ENCODE data around the gene GHRL. TPM values are rescaled to one million over a fixed set of nuclear protein-coding genes. Genes with fewer than 3 reads are reported as not detected.

Gene GHRL
- polyA plus RNA-seq, 1 donor = 19.9 TPM

DNA sequence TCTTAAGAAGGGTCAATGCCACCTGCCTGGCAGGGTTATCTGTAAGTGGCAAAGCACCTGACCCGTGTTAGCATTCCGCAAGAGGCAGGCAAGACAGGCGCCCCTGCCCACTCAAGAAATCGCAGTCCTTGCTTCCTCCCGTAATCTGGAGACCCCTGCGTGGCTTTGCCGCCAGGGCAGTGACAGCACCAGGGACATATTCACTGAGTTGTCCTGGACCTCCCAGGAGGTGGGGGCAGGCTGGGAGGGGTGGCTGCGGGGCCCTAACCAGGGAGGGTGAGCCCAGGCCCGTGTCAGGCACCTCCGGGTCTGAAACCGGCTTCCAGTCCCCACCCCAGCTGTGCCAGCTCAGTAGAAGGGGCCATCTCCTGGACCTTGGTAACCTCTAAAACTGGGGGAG lies 44.0 kb upstream of the GHRL start:
- Histone ChIP-seq H3K27me3 (ENCODE audit: control insufficient read depth, insufficient read depth, low read length) (no peaks in the 10 kb centered on the region), H3K9me3 (ENCODE audit: control insufficient read depth, low read depth, low read length) (no peaks in the 10 kb centered on the region), H3K36me3 (ENCODE audit: control insufficient read depth, insufficient read depth, low read length) (no peaks in the 10 kb centered on the region), H3K4me3 (ENCODE audit: low read length) (no peak overlapping the region), H3K4me1 (ENCODE audit: control insufficient read depth, insufficient read depth, low read length) (peaks cover 32% of the 10 kb centered on the region), H3K27ac (ENCODE audit: low read length) (no peak overlapping the region)
- no CpG with 5 or more reads among the region's 11 CpGs for WGBS (ENCODE audit: insufficient coverage, low lambda C conversion rate)
- DNase-seq = no peak

DNA sequence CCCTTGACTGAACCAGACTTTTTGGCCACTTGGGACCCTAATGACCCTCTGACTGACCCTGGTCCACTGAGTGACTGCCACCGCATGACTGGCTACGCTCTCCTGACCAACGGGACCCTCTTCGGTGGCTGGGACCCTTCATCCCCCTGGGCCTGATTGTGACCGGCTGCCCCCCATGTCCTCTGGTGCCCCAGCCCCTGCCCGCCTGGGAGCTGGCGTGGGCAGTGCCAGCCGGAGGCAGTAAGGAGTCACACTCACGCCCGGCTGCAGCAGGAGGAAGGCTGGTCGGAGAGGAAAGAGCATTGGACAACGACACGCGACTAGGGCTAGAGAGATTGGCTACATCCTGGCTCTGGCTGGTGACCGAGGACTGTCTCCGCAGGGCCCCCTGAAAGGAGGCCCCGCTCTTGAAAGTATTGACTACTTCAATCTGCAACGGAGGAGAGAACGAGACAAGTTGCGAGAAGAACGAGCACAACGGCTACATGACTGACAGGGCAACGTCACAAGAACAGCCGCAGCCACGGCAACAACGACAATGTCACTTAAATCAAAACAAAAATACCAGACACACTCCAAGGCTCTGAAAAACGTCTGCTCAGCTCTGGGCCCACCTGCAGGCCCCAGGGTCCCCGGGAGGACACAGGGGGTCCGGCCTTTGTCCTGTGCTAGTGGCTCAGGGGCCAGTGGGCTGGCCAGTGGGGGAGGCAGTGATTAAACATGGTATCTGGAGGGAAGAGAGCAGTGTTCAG lies 43.3 kb upstream of the GHRL start:
- Histone ChIP-seq H3K4me1 (ENCODE audit: control insufficient read depth, insufficient read depth, low read length) (peaks cover 32% of the 10 kb centered on the region), H3K27ac (ENCODE audit: low read length) (no peak overlapping the region), H3K27me3 (ENCODE audit: control insufficient read depth, insufficient read depth, low read length) (no peaks in the 10 kb centered on the region), H3K4me3 (ENCODE audit: low read length) (no peak overlapping the region), H3K9me3 (ENCODE audit: control insufficient read depth, low read depth, low read length) (no peaks in the 10 kb centered on the region), H3K36me3 (ENCODE audit: control insufficient read depth, insufficient read depth, low read length) (no peaks in the 10 kb centered on the region)
- WGBS (ENCODE audit: insufficient coverage, low lambda C conversion rate) = 100% methylated on average over 2 of the region's 29 CpGs
- DNase-seq = no peak

DNA sequence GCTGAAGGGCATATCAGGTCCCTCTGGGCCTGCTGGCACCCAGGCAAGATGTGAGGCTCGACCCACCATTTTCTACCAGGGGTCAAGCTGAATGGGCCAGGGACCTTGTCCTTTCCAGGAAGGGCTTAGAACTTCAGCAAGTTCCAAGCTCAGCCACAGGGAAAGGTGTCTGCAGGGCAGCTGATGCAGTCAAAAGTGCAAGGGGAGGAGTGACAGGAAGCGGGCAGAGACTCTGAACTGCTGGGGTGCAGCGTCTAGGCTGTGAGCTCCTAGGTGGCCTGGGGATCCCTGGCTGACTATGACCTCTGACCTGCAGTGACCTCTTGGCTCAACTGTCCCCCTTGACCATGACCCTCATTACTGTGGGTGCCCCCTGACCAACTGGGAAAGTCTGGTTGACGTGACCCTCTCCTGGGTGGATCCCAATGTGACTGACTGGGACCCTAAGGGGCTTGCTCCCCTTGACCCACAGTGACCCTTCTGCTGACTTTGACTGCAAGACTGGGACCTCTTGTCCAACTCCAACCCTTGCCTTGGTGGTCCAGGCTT lies 42.5 kb upstream of the GHRL start:
- no peak overlapping the region for H3K4me3 ChIP-seq (ENCODE audit: low read length)
- WGBS (ENCODE audit: insufficient coverage, low lambda C conversion rate) = no CpG with 5 or more reads among the region's 4 CpGs

DNA sequence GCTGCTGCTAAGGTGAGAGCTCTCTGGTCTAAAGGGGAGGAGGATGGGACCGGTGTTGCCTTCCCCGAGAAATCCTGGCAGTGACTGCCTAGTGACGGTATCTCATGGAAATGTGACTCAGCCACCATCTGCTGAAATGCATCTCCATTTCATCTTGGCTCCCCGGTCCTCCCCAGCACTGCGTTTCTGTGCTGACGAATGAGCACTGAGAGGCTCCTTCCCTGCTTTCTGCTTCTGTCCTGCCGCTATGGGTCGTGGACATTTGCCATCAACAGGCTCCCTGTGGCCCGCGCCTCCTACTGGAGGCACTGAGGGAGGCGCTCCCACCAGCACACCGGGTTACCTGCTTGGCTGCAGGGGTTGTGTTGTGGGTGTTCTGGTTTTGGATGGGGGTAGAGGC lies 41.7 kb upstream of the GHRL start:
- Histone ChIP-seq H3K27me3 (ENCODE audit: control insufficient read depth, insufficient read depth, low read length) (peaks cover 12% of the 10 kb centered on the region), H3K36me3 (ENCODE audit: control insufficient read depth, insufficient read depth, low read length) (no peaks in the 10 kb centered on the region), H3K27ac (ENCODE audit: low read length) (no peak overlapping the region), H3K4me1 (ENCODE audit: control insufficient read depth, insufficient read depth, low read length) (peaks cover 31% of the 10 kb centered on the region), H3K4me3 (ENCODE audit: low read length) (no peak overlapping the region), H3K9me3 (ENCODE audit: control insufficient read depth, low read depth, low read length) (no peaks in the 10 kb centered on the region)
- WGBS (ENCODE audit: insufficient coverage, low lambda C conversion rate) = no CpG with 5 or more reads among the region's 12 CpGs
- no peak for DNase-seq

More for the DNA sequence above, 42.5 kb upstream of the GHRL start:
- no peak overlapping the region for H3K27ac ChIP-seq (ENCODE audit: low read length)
- H3K9me3 ChIP-seq (ENCODE audit: control insufficient read depth, low read depth, low read length) = no peaks in the 10 kb centered on the region
- H3K4me1 ChIP-seq (ENCODE audit: control insufficient read depth, insufficient read depth, low read length) = peaks cover 32% of the 10 kb centered on the region
- H3K27me3 ChIP-seq (ENCODE audit: control insufficient read depth, insufficient read depth, low read length) = peaks cover 4% of the 10 kb centered on the region
- no peak for DNase-seq
- H3K36me3 ChIP-seq (ENCODE audit: control insufficient read depth, insufficient read depth, low read length) = no peaks in the 10 kb centered on the region

DNA sequence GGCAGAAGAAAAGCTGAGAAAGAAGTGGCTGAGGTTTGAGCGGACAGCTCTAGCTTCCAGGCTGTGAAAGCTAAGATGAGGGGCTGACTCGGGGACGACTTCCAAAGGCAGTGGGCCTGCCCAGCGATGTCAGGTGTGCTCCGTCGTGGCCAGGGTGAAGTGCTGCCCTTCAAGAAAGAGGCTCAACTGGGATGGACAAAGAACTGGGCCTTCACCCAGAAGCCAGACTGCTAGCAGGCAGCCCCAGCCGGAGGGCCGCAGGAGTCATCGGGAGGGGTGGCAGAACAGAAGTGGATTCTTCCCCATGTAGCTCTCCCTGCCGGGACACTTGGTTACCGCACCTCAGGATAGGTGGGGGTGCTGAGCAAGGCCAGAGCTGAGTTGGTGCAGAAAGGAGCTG lies 41.3 kb upstream of the GHRL start:
- Histone ChIP-seq H3K27ac (ENCODE audit: low read length) (no peak overlapping the region), H3K36me3 (ENCODE audit: control insufficient read depth, insufficient read depth, low read length) (no peaks in the 10 kb centered on the region), H3K27me3 (ENCODE audit: control insufficient read depth, insufficient read depth, low read length) (peaks cover 16% of the 10 kb centered on the region), H3K4me1 (ENCODE audit: control insufficient read depth, insufficient read depth, low read length) (peaks cover 27% of the 10 kb centered on the region), H3K4me3 (ENCODE audit: low read length) (no peak overlapping the region), H3K9me3 (ENCODE audit: control insufficient read depth, low read depth, low read length) (no peaks in the 10 kb centered on the region)
- no CpG with 5 or more reads among the region's 11 CpGs for WGBS (ENCODE audit: insufficient coverage, low lambda C conversion rate)
- no peak for DNase-seq

DNA sequence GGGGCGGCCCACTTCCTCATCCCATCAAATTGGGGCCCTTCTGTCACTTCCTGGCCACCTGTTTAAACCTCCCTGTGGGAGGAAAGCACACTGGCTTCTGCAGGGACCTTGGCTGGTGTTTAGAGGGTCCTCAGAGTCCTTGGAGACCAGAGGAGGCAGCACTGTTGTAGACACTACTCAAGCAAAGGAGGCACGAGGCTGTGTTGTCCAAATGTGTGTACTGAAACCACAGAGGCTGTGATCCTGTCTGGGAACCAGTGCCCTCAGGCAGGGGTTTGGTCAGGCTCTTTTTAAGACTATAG lies 40.6 kb upstream of the GHRL start:
- H3K9me3 ChIP-seq (ENCODE audit: control insufficient read depth, low read depth, low read length) = no peaks in the 10 kb centered on the region
- DNase-seq = no peak
- no peaks in the 10 kb centered on the region for H3K36me3 ChIP-seq (ENCODE audit: control insufficient read depth, insufficient read depth, low read length)
- WGBS (ENCODE audit: insufficient coverage, low lambda C conversion rate) = no CpG with 5 or more reads among the region's 2 CpGs
- H3K27me3 ChIP-seq (ENCODE audit: control insufficient read depth, insufficient read depth, low read length) = peaks cover 24% of the 10 kb centered on the region
- no peak overlapping the region for H3K27ac ChIP-seq (ENCODE audit: low read length)
- H3K4me1 ChIP-seq (ENCODE audit: control insufficient read depth, insufficient read depth, low read length) = peaks cover 20% of the 10 kb centered on the region
- no peak overlapping the region for H3K4me3 ChIP-seq (ENCODE audit: low read length)

DNA sequence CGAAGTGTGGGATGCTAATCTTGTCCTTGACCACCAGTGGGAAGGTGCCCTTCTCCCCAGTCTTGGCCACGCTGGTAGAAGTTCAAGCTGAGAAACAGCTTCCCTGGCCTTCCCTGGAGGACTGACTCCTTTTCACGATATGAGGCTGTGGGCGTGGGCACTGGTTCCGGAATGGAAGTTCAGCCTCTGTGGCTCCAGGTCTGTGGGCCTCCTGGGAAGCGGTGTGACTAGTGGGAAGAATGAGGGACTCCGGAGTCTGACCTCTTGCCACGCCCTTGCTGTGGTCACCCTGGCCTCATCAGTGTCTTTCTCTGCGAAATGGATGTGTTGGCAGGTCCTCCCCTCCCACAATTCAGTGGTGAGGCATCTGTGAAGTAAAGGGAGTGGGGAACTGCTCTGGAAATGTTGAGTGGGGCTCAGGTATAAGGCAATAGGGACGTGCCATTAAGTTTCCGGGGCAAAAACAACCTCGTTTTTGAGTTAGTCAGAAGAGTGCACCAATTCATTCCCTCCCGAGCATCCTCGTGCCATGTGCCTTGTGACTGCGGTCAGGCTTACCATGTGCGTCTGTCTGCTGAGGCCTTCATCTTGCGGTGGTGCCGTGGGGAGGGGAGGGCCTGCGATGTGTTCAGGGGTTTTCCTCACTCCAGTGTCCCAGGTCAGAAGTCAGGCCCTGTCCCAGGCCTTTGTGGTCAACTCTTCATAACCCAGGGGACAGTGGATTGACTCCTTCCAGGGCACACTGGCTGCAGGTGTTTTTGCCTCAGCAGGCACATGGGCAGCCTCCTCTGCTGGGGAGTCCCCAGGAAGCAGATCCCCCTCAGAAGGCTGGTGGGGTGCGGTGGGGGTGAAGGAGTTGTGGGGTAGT lies 40.0 kb upstream of the GHRL start:
- Histone ChIP-seq H3K9me3 (ENCODE audit: control insufficient read depth, low read depth, low read length) (no peaks in the 10 kb centered on the region), H3K4me1 (ENCODE audit: control insufficient read depth, insufficient read depth, low read length) (peaks cover 14% of the 10 kb centered on the region), H3K4me3 (ENCODE audit: low read length) (no peak overlapping the region), H3K36me3 (ENCODE audit: control insufficient read depth, insufficient read depth, low read length) (no peaks in the 10 kb centered on the region), H3K27me3 (ENCODE audit: control insufficient read depth, insufficient read depth, low read length) (peaks cover 28% of the 10 kb centered on the region), H3K27ac (ENCODE audit: low read length) (no peak overlapping the region)
- WGBS (ENCODE audit: insufficient coverage, low lambda C conversion rate) = 80% methylated on average over 1 of the region's 20 CpGs
- no peak for DNase-seq

DNA sequence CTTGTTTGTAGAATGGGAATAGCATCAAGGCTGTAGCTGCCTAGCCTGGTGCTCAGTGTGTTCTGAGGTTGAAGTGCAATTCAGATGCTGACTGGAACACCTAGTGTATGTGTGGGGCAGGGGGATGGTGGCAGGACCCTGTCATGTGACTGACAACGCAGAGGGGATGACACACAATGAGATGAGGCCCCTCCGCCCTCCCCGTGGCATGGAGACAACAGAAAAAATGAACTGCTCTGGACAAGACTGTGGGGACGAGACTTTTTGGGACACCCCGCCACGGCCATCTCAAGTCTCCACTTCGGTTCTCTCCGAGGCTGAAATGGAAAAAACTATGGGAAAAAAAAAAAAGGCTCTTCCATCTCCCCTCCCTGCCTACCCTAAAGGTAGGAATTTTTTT lies 38.6 kb upstream of the GHRL start:
- Histone ChIP-seq H3K4me1 (ENCODE audit: control insufficient read depth, insufficient read depth, low read length) (peaks cover under 1% of the 10 kb centered on the region), H3K36me3 (ENCODE audit: control insufficient read depth, insufficient read depth, low read length) (no peaks in the 10 kb centered on the region), H3K27me3 (ENCODE audit: control insufficient read depth, insufficient read depth, low read length) (peaks cover 31% of the 10 kb centered on the region), H3K4me3 (ENCODE audit: low read length) (no peak overlapping the region), H3K27ac (ENCODE audit: low read length) (no peak overlapping the region), H3K9me3 (ENCODE audit: control insufficient read depth, low read depth, low read length) (no peaks in the 10 kb centered on the region)
- WGBS (ENCODE audit: insufficient coverage, low lambda C conversion rate) = no CpG with 5 or more reads among the region's 8 CpGs
- DNase-seq = no peak

DNA sequence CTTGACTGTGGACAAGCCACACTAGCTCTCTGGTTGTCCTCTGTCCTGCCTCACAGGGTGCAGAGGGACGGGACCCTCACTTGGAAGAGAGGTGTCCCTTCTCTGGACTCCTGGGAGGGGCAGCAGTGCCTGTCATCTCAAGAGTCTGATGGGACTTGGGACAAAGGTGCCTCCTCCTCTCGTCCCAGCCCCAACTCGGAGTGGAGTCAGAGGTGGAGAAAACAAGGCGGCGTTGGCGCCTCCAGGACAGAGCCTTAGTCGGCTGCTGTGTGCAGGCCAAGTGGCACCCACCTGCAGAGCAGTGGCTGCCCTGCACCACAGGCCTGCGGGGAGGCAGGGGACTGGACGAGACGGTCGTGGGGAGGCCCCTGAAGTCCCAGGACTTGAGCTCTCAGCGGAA lies 37.6 kb upstream of the GHRL start:
- H3K4me1 ChIP-seq (ENCODE audit: control insufficient read depth, insufficient read depth, low read length) = no peaks in the 10 kb centered on the region
- H3K4me3 ChIP-seq (ENCODE audit: low read length) = no peak overlapping the region
- H3K27ac ChIP-seq (ENCODE audit: low read length) = no peak overlapping the region
- no peak for DNase-seq
- no peaks in the 10 kb centered on the region for H3K9me3 ChIP-seq (ENCODE audit: control insufficient read depth, low read depth, low read length)
- H3K27me3 ChIP-seq (ENCODE audit: control insufficient read depth, insufficient read depth, low read length) = peaks cover 35% of the 10 kb centered on the region
- no CpG with 5 or more reads among the region's 12 CpGs for WGBS (ENCODE audit: insufficient coverage, low lambda C conversion rate)
- H3K36me3 ChIP-seq (ENCODE audit: control insufficient read depth, insufficient read depth, low read length) = no peaks in the 10 kb centered on the region

DNA sequence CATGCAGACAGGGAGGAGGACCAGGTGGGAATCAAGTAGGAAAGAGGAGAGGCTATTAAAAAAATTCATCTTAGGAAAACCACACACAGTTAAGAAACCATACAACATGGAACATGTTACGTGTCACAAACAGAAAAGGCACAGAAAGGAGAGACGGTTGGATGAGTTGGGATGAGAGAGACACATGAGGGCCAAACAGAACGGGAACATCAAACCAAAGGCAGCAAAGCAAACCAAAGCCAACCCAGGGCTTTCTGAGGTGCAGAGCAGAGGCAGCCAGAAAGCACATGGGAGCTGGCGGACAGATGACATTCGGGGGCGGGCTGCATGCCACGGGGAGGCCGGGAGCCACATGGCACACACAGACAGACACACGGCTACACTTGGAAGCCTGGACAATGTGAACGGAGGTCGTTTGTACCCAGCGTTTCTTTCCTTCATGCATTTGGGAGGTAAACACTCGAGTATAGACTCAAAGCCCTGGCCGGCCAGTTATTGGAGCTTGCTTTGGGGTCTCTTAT lies 36.8 kb upstream of the GHRL start:
- Histone ChIP-seq H3K4me3 (ENCODE audit: low read length) (no peak overlapping the region), H3K27me3 (ENCODE audit: control insufficient read depth, insufficient read depth, low read length) (peaks cover 36% of the 10 kb centered on the region), H3K9me3 (ENCODE audit: control insufficient read depth, low read depth, low read length) (no peaks in the 10 kb centered on the region), H3K4me1 (ENCODE audit: control insufficient read depth, insufficient read depth, low read length) (no peaks in the 10 kb centered on the region), H3K36me3 (ENCODE audit: control insufficient read depth, insufficient read depth, low read length) (no peaks in the 10 kb centered on the region), H3K27ac (ENCODE audit: low read length) (no peak overlapping the region)
- DNase-seq = no peak
- WGBS (ENCODE audit: insufficient coverage, low lambda C conversion rate) = 78% methylated on average over 2 of the region's 14 CpGs
